Caco-2 (cell line): ENCODE results near the gene LRRC49. TPM values are rescaled to one million over a fixed set of nuclear protein-coding genes. Genes with fewer than 3 reads are reported as not detected.

Experiments used
- BruUV-seq: library from RNA; stranded (reverse); fragments of 400-500 nt; replicated peaks from 2 replicates; lab custom pipeline; 2021; lab: Mats Ljungman, UMichigan
- CTCF ChIA-PET: fragments of 300-600 bp; sonication (Branson Sonifier 250); formaldehyde crosslinking; loops from one replicate; lab custom pipeline; 2022; ENCODE audit warnings: antibody characterized with exemption; lab: Charles Lee
- POLR2A ChIA-PET: fragments of 300-600 bp; sonication (Branson Sonifier 250); formaldehyde crosslinking; loops from one replicate; lab custom pipeline; 2022; ENCODE audit warnings: antibody characterized with exemption; lab: Charles Lee
- DNase-seq, 2 experiments: peaks; one replicate each; pipeline versions ENCODE4 v3.0.0 to v3.0.0-alpha.2; 2020 to 2022
- H3K27me3 ChIP-seq: replicated peaks from 2 replicates; pipeline ENCODE4 v1.6.0; 2011; ENCODE audit warnings: low read length; ENCODE audit not compliant: control insufficient read depth, insufficient read depth
- H3K36me3 ChIP-seq: 2 replicates; pipeline ENCODE4 v1.5.1; 2011; ENCODE audit warnings: low read length; ENCODE audit not compliant: control insufficient read depth, insufficient read depth
- H3K4me1 ChIP-seq: fragments of 250-450 bp; sonication (Bioruptor Pico); 2 replicates; pipeline ENCODE4 v1.5.1; 2020; ENCODE audit warnings: mild to moderate bottlenecking
- H3K4me3 ChIP-seq: 2 replicates; pipeline ENCODE4 v1.5.1; 2011; ENCODE audit warnings: low read depth, mild to moderate bottlenecking, control low read depth, low read length
- H3K9me3 ChIP-seq: fragments of 250-450 bp; sonication (Bioruptor Pico); 2 replicates; pipeline ENCODE4 v1.5.1; 2020; ENCODE audit warnings: mild to moderate bottlenecking, moderate library complexity
- H3K27ac Mint-ChIP-seq: one replicate; pipeline ENCODE4 v1.8.0; 2022; ENCODE audit warnings: mixed read lengths; ENCODE audit not compliant: unreplicated experiment
- H3K27me3 Mint-ChIP-seq: one replicate; pipeline ENCODE4 v1.8.0; 2022; ENCODE audit warnings: mixed read lengths; ENCODE audit not compliant: insufficient read depth, unreplicated experiment
- H3K36me3 Mint-ChIP-seq: one replicate; pipeline ENCODE4 v1.8.0; 2022; ENCODE audit warnings: mild to moderate bottlenecking, mixed read lengths; ENCODE audit not compliant: insufficient read depth, unreplicated experiment
- H3K4me1 Mint-ChIP-seq: one replicate; pipeline ENCODE4 v1.8.0; 2022; ENCODE audit warnings: low read depth, mixed read lengths; ENCODE audit not compliant: unreplicated experiment
- H3K4me3 Mint-ChIP-seq: one replicate; pipeline ENCODE4 v1.8.0; 2022; ENCODE audit warnings: mild to moderate bottlenecking, moderate library complexity, mixed read lengths; ENCODE audit not compliant: unreplicated experiment
- H3K9me3 Mint-ChIP-seq: one replicate; pipeline ENCODE4 v1.8.0; 2022; ENCODE audit warnings: mixed read lengths; ENCODE audit not compliant: unreplicated experiment
- CTCF ChIP-seq, 2 experiments: fragments of 200-600 bp in 1 of 2; IDR thresholded peaks; 1 replicate in 1 of 2; 2 replicates in 1 of 2; pipeline versions ENCODE4 v1.5.1 to v1.8.0; 2011 to 2022; ENCODE audit warnings: antibody characterized with exemption in 1 of 2, control low read depth in 1 of 2, inconsistent platforms in 1 of 2, low read depth in 1 of 2, low read length in 1 of 2, mild to moderate bottlenecking in 1 of 2, moderate library complexity in 1 of 2; ENCODE audit not compliant: insufficient read depth in 1 of 2, severe bottlenecking in 1 of 2, unreplicated experiment in 1 of 2
- intact Hi-C: fragments of 100-400 bp; cut with micrococcal nuclease; formaldehyde crosslinking; loops from one replicate; pipeline ENCODE4 v1.10.0; 2022; ENCODE audit not compliant: unreplicated experiment
- total RNA-seq: library from RNA; stranded (reverse); gene quantifications from 2 replicates; pipeline ENCODE4 v1.2.3, GENCODE V29; 2022

Gene LRRC49
- total RNA-seq, 1 experiment from 2014 or later = 0.82 TPM

- Mint-ChIP-seq H3K27ac (no peak overlapping the region), H3K9me3 (no peaks in the 10 kb centered on the region), H3K27me3 (peaks cover 2% of the 10 kb centered on the region), H3K36me3 (no peaks in the 10 kb centered on the region), H3K4me1 (no peaks in the 10 kb centered on the region), H3K4me3 (no peak overlapping the region)
- Histone ChIP-seq H3K27me3 (no peaks in the 10 kb centered on the region), H3K4me1 (no peaks in the 10 kb centered on the region), H3K36me3 (no peaks in the 10 kb centered on the region), H3K4me3 (no peak overlapping the region), H3K9me3 (no peaks in the 10 kb centered on the region)
- DNase-seq = no peak
- POLR2A ChIA-PET = no interaction called here
- TF ChIP-seq CTCF (IDR thresholded peaks at IDR 0.05; ENCODE audit: insufficient read depth in 1 of 2, low read depth in 1 of 2, low read length in 1 of 2, severe bottlenecking in 1 of 2, unreplicated experiment in 1 of 2) = no peak
- intact Hi-C loops = no loop called here
- CTCF ChIA-PET = no interaction called here
- no TSS peak for BruUV-seq
These were observed 25.5 kb upstream of the LRRC49 start for GRCh38 chr15:70866982-70867641.

DNA sequence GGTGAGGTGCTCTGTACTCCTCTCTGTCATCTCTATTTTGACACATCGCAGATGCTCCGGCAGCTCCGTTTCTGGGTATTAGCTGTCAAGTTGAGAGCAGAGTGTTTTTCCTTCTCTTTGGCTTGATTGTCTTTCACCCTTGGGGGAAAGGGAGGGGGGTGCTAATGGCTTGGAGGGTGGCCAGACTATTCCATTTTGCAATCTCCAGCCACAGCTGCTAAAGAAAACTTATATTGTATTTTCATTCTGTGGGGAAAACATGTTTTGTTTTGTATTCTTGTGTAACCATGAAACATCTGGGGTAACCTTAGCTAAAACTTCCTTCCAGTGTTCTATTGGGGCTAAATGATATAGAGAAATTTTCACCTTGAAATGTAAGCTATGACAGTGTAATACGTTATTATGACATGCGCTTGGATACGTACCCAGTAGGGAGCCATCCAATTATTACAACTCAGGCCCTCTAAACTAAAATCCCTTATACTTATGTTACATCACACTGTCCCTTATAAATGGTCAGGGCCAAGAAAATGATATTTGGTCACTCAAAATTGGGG, 24.6 kb upstream of the LRRC49 start:
- no peak overlapping the region for H3K4me3 Mint-ChIP-seq
- no peaks in the 10 kb centered on the region for H3K27me3 ChIP-seq
- POLR2A ChIA-PET = no interaction called here
- no peak overlapping the region for H3K4me3 ChIP-seq
- peaks cover 2% of the 10 kb centered on the region for H3K27me3 Mint-ChIP-seq
- intact Hi-C loops = no loop called here
- CTCF ChIA-PET = no interaction called here
- no TSS peak for BruUV-seq
- no peaks in the 10 kb centered on the region for H3K36me3 ChIP-seq
- no peaks in the 10 kb centered on the region for H3K9me3 ChIP-seq
- no peak for DNase-seq
- TF ChIP-seq CTCF (IDR thresholded peaks at IDR 0.05; ENCODE audit: insufficient read depth in 1 of 2, low read depth in 1 of 2, low read length in 1 of 2, severe bottlenecking in 1 of 2, unreplicated experiment in 1 of 2) = no peak
- H3K4me1 Mint-ChIP-seq = no peaks in the 10 kb centered on the region
- H3K27ac Mint-ChIP-seq = no peak overlapping the region
- H3K36me3 Mint-ChIP-seq = no peaks in the 10 kb centered on the region
- H3K9me3 Mint-ChIP-seq = no peaks in the 10 kb centered on the region
- H3K4me1 ChIP-seq = no peaks in the 10 kb centered on the region

DNA sequence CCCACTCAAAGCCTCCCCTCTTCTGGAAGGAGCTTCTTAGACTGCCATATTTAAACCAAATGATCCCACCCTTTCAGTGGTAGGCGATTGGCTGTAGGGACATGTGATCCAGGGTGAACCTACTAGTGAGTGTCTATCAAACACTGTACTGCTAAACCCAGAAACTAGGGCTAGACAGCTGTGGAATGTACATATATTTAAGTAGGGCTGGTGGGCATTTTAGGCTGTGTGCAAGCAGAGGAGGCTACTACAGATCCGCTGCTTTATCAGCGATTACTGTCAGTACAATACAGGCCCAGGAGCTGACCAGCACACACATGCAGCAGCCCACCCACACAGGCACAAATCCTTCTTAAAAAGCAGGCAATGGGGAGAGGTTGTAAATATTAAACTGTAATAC, 23.3 kb upstream of the LRRC49 start:
- H3K27ac Mint-ChIP-seq = no peak overlapping the region
- no peaks in the 10 kb centered on the region for H3K9me3 ChIP-seq
- H3K9me3 Mint-ChIP-seq = no peaks in the 10 kb centered on the region
- H3K4me3 ChIP-seq = no peak overlapping the region
- DNase-seq = no peak
- CTCF ChIA-PET = no interaction called here
- POLR2A ChIA-PET = no interaction called here
- peaks cover 6% of the 10 kb centered on the region for H3K4me1 ChIP-seq
- no peak overlapping the region for H3K4me3 Mint-ChIP-seq
- H3K36me3 Mint-ChIP-seq = no peaks in the 10 kb centered on the region
- no peak for TF ChIP-seq CTCF (IDR thresholded peaks at IDR 0.05; ENCODE audit: insufficient read depth in 1 of 2, low read depth in 1 of 2, low read length in 1 of 2, severe bottlenecking in 1 of 2, unreplicated experiment in 1 of 2)
- H3K4me1 Mint-ChIP-seq = peaks cover 5% of the 10 kb centered on the region
- H3K27me3 ChIP-seq = no peaks in the 10 kb centered on the region
- BruUV-seq = no TSS peak
- intact Hi-C loops = no loop called here
- H3K27me3 Mint-ChIP-seq = peaks cover 2% of the 10 kb centered on the region
- H3K36me3 ChIP-seq = no peaks in the 10 kb centered on the region
